ENCODE data around the gene NEDD4L.

Gene NEDD4L

GRCh38 chr18:58299135-58299473 is 255.1 kb downstream of the NEDD4L start:
- FAIRE-seq = no peak

DNA sequence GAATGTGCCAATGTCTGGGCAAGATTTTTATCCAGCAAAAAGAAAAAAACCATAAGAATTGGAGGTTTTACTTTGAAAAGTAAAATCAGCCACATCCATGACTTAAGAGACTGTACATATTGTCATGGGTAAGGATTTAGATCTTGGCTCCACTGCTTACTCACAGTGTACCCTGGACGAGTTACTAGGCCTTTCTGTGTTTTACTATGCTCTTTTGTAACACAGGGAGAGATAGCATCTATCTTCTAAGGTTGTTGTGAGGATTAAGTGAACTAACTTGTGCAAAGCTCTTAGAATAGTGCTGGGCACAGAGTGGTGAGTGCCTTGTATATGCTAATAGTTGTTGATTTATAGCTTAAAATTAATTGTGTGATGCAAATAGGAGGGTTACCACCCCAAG is 255.9 kb downstream of the NEDD4L start:
- no peak for FAIRE-seq

- no peak for FAIRE-seq
These were observed 256.8 kb downstream of the NEDD4L start for GRCh38 chr18:58300867-58301266.

DNA sequence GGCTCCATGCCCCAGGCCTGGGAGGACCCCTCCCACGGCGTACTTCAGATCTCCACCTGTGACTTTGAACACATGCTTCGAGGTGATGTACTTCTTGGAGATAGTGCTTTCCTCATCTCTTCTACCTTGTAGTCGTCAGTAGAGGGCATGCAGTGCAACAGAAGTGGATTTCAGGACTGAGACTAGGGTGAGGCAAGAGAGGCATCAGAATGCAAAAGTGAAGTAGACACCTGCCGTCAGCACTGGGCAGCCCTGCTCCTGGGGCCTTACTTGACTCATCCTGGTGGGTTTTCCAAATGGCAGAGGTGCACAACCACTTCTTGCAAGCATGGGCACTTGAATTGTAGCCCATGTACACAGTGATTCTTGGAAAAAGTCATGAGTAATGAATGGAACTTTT is 258.8 kb downstream of the NEDD4L start:
- FAIRE-seq = no peak

GRCh38 chr18:58303363-58303762 is 259.3 kb downstream of the NEDD4L start:
- no peak for FAIRE-seq

DNA sequence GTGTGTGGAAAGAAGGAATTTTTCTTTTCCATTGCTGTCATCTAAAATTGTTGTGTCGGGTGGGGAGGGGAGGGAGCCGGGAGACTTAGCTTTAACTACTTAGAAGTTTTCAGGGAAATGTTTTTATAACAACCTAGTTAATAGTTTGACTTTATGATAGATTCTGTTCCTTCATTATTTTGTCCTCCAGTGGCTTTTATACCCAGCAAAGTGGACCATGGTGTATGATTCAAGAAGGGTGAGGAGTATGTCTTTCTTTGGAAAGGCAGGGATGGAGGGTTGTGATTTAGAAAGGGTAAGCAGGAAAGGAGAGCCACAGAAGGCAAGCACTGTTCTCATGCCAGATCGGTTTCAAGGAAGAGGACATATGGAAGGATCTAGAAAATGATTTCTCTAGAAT is 261.8 kb downstream of the NEDD4L start:
- no peak for FAIRE-seq

GRCh38 chr18:58307441-58307840 is 263.4 kb downstream of the NEDD4L start:
- FAIRE-seq = no peak

DNA sequence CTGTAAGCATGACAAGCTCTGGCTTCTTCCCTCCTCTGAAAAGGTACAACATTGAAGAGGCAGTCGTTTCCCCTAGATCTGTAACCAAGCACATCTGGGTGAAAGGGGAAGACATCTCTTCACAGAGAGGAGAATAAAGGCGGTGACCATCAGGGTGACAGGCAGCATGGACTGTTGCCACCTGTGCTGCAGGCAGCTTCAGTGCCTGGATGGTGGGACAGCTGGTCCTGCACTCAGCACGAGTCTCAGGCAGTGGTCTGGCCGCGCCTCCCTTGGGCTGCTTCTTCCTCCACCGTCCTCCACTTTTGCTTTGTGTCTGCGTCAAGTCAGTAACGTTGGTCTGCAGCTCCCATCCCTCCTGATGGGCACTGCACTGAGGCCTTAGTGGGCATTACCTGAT is 264.4 kb downstream of the NEDD4L start:
- no peak for FAIRE-seq

- FAIRE-seq = no peak
These were observed 265.1 kb downstream of the NEDD4L start for GRCh38 chr18:58309099-58309498.

DNA sequence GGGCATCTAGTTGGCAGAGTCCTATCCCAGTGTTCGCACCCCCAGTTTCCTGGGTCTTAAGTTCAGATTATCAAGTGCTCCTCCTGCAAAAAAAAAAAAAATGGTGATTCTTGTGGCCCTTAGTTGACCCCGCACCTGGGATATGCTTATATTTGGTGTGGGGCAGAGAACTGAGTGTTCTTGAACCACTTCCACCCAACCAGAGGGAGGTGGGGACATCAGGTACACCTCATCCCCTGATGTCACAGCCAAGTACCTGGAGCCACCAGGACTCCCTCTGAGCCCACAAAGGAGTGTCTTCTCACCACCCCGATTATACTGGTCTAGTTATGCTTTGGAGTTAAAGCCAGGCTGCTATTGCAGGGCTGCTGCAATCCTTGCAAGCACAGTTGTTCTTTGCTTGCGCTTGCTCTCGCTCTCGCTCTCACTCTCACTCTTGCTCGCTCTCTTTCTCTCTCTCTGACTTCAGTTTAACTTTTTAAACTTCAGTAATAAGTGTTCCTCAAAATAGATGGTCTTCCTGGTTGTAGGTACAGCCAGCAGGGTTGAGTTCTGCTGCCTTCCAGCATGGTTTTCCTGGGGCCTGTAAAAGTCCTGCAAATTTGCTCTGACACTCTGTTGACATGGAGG is 265.7 kb downstream of the NEDD4L start:
- FAIRE-seq = no peak

DNA sequence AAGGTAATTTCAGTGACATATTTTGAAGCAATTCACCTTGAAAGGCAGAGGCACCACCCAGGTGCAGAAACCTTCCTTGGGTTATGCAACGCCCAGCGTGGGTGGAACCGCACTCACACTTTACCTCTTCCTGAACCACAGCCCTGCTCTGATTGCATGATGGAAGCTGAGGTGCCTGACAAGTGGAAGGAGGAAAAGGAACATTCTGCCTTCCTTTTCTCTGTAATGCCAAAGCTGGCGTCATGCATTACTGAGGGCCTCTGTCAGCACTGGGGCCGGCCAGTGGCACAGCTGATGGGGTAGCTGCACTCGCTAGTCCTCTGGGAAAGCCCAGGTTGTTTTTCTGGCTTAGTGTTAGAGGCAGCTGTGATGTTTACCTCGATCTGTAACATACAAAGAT is 266.5 kb downstream of the NEDD4L start:
- FAIRE-seq = peak; percentile 14

GRCh38 chr18:58311390-58311789 is 267.4 kb downstream of the NEDD4L start:
- FAIRE-seq = no peak

- FAIRE-seq = no peak
These were observed 269.5 kb downstream of the NEDD4L start for GRCh38 chr18:58313491-58314032.

GRCh38 chr18:58314284-58314683 is 270.3 kb downstream of the NEDD4L start:
- no peak for FAIRE-seq

GRCh38 chr18:58315041-58315440 is 271.0 kb downstream of the NEDD4L start:
- FAIRE-seq = no peak

DNA sequence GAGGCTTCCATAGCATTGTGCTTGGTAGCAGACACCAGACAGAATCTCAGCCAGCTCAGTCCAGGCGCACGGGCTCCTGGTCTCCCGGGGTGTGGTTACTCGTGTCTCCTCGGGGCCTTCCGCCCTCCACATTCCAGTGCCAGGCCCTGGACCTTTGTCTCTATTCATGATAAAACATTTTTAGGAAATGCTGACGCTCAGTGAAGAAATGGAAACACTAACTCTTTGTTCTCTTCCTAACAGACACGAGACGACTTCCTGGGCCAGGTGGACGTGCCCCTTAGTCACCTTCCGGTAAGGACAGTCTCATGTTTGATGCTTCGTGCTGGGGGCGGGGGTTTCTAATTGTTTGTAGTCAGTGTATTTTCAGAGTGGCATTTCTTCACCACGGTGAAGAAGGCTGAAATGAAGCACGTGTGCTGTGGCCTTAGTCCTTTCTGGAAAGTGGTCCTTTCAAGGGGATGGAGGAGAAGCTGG is 271.8 kb downstream of the NEDD4L start:
- no peak for FAIRE-seq

DNA sequence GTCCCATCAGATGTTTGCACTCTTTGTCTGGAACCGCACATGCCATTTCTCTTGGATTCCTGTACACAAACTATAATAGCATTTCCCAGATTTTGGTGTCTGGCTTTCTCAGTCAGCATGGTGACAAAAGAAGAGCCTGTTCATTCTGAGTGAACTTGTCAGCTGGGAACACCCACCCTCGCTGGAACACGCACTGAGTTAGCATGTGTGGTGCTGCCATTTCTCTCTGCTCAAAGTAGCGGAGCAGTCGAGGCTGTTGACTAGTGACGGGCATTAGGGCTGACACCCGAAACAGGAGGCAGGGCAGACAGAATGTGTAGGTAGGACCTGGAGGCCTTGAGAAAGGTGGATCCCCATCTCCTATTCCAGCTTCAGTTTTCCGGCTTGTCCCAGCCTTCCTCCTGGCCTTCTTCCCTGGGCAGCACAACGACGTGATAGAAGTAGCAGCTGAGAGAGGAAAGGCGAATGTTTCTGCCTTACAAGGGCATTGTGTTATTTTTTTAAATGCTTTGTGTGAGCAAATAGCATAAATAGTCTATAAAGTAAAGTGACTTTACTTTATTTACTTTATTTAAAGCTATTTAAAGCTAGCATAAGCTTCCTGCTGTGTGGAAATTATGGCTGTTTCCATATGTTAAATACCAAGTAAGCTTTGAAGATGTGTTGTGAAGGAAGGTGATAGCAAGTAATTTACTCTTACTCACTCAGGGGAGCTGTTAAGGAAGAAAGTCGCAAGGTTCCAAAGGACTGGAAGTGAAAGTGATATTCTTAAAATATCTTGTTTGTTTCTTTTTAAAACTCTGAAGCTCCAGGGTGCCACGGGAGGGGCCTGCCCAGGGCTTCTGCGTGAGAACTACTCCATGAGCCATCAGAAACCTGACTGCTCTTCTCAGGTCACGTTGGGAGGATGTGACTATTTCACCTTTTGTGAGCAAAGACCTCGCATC is 272.6 kb downstream of the NEDD4L start:
- FAIRE-seq = no peak

- no peak for FAIRE-seq
These were observed 275.7 kb downstream of the NEDD4L start for GRCh38 chr18:58319719-58320118.

GRCh38 chr18:58320907-58321561 is 277.0 kb downstream of the NEDD4L start:
- no peak for FAIRE-seq

DNA sequence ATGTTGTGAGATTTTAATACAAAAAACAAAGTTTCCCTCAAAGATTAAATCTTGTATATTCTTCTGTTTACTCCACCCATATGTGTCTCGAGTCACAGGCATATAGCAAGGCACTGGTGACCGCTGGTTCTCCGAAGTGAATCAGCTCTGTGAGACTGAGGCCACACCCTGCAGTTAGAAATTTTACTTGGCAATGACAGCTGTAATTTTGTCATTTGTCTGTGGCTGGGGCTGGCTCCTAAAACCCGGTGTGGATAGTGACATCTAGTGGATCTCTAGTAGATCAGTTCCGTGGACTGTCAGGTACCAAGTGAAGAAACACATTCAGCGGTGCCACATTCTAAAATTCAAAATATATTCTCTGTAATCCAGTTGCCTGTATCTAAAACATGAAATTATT is 278.0 kb downstream of the NEDD4L start:
- FAIRE-seq = peak; percentile 68

DNA sequence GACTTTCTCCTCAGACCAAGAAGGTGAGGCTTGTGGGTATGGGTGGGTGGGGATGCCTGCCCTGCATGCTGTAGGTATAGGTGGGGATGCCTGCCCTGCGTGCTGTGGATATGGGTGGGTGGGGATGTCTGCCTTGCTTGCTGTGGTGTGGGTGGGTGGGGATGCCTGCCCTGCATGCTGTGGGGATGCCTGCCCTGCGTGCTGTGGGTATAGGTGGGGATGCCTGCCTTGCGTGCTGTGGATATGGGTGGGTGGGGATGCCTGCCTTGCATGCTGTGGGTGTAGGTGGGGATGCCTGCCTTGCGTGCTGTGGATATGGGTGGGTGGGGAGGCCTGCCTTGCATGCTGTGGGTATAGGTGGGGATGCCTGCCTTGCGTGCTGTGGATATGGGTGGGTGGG is 278.4 kb downstream of the NEDD4L start:
- no peak for FAIRE-seq

GRCh38 chr18:58323866-58324762 is 280.1 kb downstream of the NEDD4L start:
- FAIRE-seq = no peak

Measured in colon (tissue), 2 donors.